ENCODE measurements around the gene DMD. TPM values are rescaled to one million over a fixed set of nuclear protein-coding genes. Genes with fewer than 3 reads are reported as not detected.

The DMD gene
- total RNA-seq, 1 donor from 2014 or later = 23.9 TPM

GRCh38 chrX:32894679-32895078, 316.7 kb downstream of the DMD start:
- DNase-seq (ENCODE audit: low spot score, unreplicated experiment) = no peak
- peaks cover 1% of the 10 kb centered on the region for H3K4me1 Mint-ChIP-seq (ENCODE audit: low read depth)

GRCh38 chrX:32893751-32894150, 317.6 kb downstream of the DMD start:
- H3K36me3 Mint-ChIP-seq (ENCODE audit: insufficient read depth) = no peaks in the 10 kb centered on the region
- H3K27ac Mint-ChIP-seq = no peak overlapping the region
- no peak overlapping the region for H3K4me3 Mint-ChIP-seq (ENCODE audit: low read depth)
- no peak for DNase-seq (ENCODE audit: low spot score, unreplicated experiment)
- H3K9me3 Mint-ChIP-seq (ENCODE audit: low read depth) = peaks cover 6% of the 10 kb centered on the region
- no peaks in the 10 kb centered on the region for H3K27me3 Mint-ChIP-seq
- peaks cover 1% of the 10 kb centered on the region for H3K4me1 Mint-ChIP-seq (ENCODE audit: low read depth)
- no peak for TF ChIP-seq CTCF (IDR thresholded peaks at IDR 0.05; ENCODE audit: unreplicated experiment)

More at GRCh38 chrX:32894679-32895078, 316.7 kb downstream of the DMD start:
- Mint-ChIP-seq H3K27ac (no peak overlapping the region), H3K27me3 (no peaks in the 10 kb centered on the region), H3K9me3 (ENCODE audit: low read depth) (peaks cover 6% of the 10 kb centered on the region), H3K4me3 (ENCODE audit: low read depth) (no peak overlapping the region), H3K36me3 (ENCODE audit: insufficient read depth) (no peaks in the 10 kb centered on the region)
- no peak for TF ChIP-seq CTCF (IDR thresholded peaks at IDR 0.05; ENCODE audit: unreplicated experiment)

GRCh38 chrX:32877592-32877991, 333.8 kb downstream of the DMD start:
- no peak for TF ChIP-seq CTCF (IDR thresholded peaks at IDR 0.05; ENCODE audit: unreplicated experiment)
- H3K27ac Mint-ChIP-seq = no peak overlapping the region
- DNase-seq (ENCODE audit: low spot score, unreplicated experiment) = no peak
- H3K4me1 Mint-ChIP-seq (ENCODE audit: low read depth) = no peaks in the 10 kb centered on the region
- no peaks in the 10 kb centered on the region for H3K9me3 Mint-ChIP-seq (ENCODE audit: low read depth)
- H3K27me3 Mint-ChIP-seq = no peaks in the 10 kb centered on the region
- H3K4me3 Mint-ChIP-seq (ENCODE audit: low read depth) = no peak overlapping the region
- no peaks in the 10 kb centered on the region for H3K36me3 Mint-ChIP-seq (ENCODE audit: insufficient read depth)

- Mint-ChIP-seq H3K27me3 (no peaks in the 10 kb centered on the region), H3K9me3 (ENCODE audit: low read depth) (no peaks in the 10 kb centered on the region), H3K27ac (no peak overlapping the region), H3K4me1 (ENCODE audit: low read depth) (no peaks in the 10 kb centered on the region), H3K4me3 (ENCODE audit: low read depth) (no peak overlapping the region), H3K36me3 (ENCODE audit: insufficient read depth) (no peaks in the 10 kb centered on the region)
- no peak for DNase-seq (ENCODE audit: low spot score, unreplicated experiment)
- TF ChIP-seq CTCF (IDR thresholded peaks at IDR 0.05; ENCODE audit: unreplicated experiment) = no peak
Observed at GRCh38 chrX:32874839-32875238, 336.5 kb downstream of the DMD start.

- H3K27ac Mint-ChIP-seq = no peak overlapping the region
- no peaks in the 10 kb centered on the region for H3K4me1 Mint-ChIP-seq (ENCODE audit: low read depth)
- H3K27me3 Mint-ChIP-seq = no peaks in the 10 kb centered on the region
- no peaks in the 10 kb centered on the region for H3K9me3 Mint-ChIP-seq (ENCODE audit: low read depth)
- TF ChIP-seq CTCF (IDR thresholded peaks at IDR 0.05; ENCODE audit: unreplicated experiment) = no peak
- H3K36me3 Mint-ChIP-seq (ENCODE audit: insufficient read depth) = no peaks in the 10 kb centered on the region
- no peak for DNase-seq (ENCODE audit: low spot score, unreplicated experiment)
- no peak overlapping the region for H3K4me3 Mint-ChIP-seq (ENCODE audit: low read depth)
Observed at GRCh38 chrX:32873786-32874185, 337.6 kb downstream of the DMD start.
